SJSA1 (cell line): ENCODE measurements around the gene PGR. TPM values are rescaled to one million over a fixed set of nuclear protein-coding genes. Genes with fewer than 3 reads are reported as not detected.

ENCODE experiments used
- DNase-seq, 2 experiments: peaks; one replicate each; pipeline ENCODE4 v3.0.0-alpha.2; 2015 to 2020; ENCODE audit warnings: low spot score in 2 of 2, low read depth in 1 of 2
- H3K27ac ChIP-seq: fragments of 250-450 bp; sonication (Bioruptor Pico); 2 replicates; pipeline ENCODE4 v1.5.1; 2020; ENCODE audit warnings: mild to moderate bottlenecking, moderate library complexity
- H3K27me3 ChIP-seq: fragments of 250-450 bp; sonication (Bioruptor Pico); replicated peaks from 2 replicates; pipeline ENCODE4 v1.5.1; 2020; ENCODE audit warnings: mild to moderate bottlenecking, moderate library complexity
- H3K36me3 ChIP-seq: fragments of 250-450 bp; sonication (Bioruptor Pico); 2 replicates; pipeline ENCODE4 v1.5.1; 2020; ENCODE audit warnings: mild to moderate bottlenecking
- H3K4me1 ChIP-seq: fragments of 250-450 bp; sonication (Bioruptor Pico); replicated peaks from 2 replicates; pipeline ENCODE4 v1.6.1; 2021; ENCODE audit warnings: mild to moderate bottlenecking
- H3K4me3 ChIP-seq: fragments of 250-450 bp; sonication (Bioruptor Pico); 2 replicates; pipeline ENCODE4 v1.5.1; 2020; ENCODE audit warnings: mild to moderate bottlenecking
- H3K9me3 ChIP-seq: fragments of 250-450 bp; sonication (Bioruptor Pico); replicated peaks from 2 replicates; pipeline ENCODE4 v1.5.1; 2020; ENCODE audit warnings: mild to moderate bottlenecking
- total RNA-seq: library from RNA; depleted of rRNA; stranded (reverse); fragments of >200 nt; shearing (Covaris generic); gene quantifications from 2 replicates; pipeline ENCODE4 v1.2.3, GENCODE V29; 2014; rRNA removed

Gene PGR
- total RNA-seq = not detected in 2 replicates

DNA sequence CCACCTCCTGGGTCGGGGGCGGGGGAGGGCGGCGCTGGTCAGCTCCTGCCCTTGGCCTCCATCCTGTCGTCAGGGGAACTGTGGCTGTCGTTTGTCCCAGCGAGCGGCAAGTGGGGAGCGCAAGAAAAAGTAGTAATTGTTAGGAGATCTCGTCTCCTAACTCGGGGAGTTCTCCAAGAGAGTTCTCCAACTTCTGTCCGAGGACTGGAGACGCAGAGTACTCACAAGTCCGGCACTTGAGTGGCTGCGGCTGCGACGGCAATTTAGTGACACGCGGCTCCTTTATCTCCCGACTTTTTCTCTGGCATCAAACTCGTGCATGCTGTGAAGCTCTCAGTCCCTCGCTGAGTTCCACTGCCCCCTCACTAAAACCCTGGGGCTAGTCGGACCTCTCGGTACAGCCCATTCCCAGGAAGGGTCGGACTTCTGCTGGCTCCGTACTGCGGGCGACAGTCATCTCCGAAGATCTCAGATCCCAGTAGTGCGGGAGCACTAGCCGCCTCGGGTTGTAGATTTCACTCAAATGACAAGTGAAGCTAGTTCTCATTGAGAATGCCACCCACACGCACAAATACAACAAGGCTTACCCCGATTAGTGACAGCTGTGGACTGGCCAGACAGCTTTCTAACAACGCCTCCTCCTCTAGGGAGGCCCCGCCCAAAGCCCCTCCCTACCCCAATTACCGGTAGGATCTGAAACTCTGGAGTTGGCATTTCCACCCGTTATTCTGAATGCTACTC, at the start of gene PGR:
PGR (minus strand) TSS at position 611 of the 741 bp plus-strand sequence. CDS start 743 bp downstream, outside the sequence.
- H3K4me3 ChIP-seq = no peak within 1 kb of the TSS
- H3K27me3 ChIP-seq = peaks cover 37% of the 10 kb centered on the region
- no peaks in the 10 kb centered on the region for H3K36me3 ChIP-seq
- H3K27ac ChIP-seq = no peak within 1 kb of the TSS
- peaks cover 7% of the 10 kb centered on the region; the same call in 1 of the 2 replicates for H3K4me1 ChIP-seq
- no peak for DNase-seq
- H3K9me3 ChIP-seq = no peaks in the 10 kb centered on the region

DNA sequence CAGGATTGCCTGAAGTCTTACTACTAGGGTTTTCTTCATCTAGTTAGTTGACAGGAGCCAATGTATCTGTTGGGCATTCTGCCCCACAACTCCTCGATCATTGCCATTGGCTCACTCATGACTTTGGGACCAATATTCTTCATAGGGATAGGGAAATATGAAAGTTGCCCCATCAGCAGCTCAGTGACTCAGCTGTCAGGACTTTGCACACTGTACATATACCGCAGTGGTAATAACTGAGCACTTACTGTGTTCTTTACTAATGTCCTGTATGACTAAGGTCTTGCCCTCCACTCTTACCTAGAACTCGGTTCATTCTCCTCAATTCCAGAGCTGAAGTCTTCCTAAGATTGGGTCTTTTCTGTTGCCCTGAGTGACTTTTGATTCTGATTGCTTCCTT, 46.8 kb upstream of the PGR start:
- Histone ChIP-seq H3K4me3 (no peak overlapping the region), H3K4me1 (no peaks in the 10 kb centered on the region), H3K27ac (no peak overlapping the region), H3K9me3 (no peaks in the 10 kb centered on the region), H3K27me3 (no peaks in the 10 kb centered on the region), H3K36me3 (no peaks in the 10 kb centered on the region)
- no peak for DNase-seq

GRCh38 chr11:101169944-101170343, 40.3 kb upstream of the PGR start:
- H3K27ac ChIP-seq = no peak overlapping the region
- H3K4me1 ChIP-seq = no peaks in the 10 kb centered on the region
- no peak overlapping the region for H3K4me3 ChIP-seq
- no peaks in the 10 kb centered on the region for H3K27me3 ChIP-seq
- H3K9me3 ChIP-seq = no peaks in the 10 kb centered on the region
- H3K36me3 ChIP-seq = no peaks in the 10 kb centered on the region
- no peak for DNase-seq

DNA sequence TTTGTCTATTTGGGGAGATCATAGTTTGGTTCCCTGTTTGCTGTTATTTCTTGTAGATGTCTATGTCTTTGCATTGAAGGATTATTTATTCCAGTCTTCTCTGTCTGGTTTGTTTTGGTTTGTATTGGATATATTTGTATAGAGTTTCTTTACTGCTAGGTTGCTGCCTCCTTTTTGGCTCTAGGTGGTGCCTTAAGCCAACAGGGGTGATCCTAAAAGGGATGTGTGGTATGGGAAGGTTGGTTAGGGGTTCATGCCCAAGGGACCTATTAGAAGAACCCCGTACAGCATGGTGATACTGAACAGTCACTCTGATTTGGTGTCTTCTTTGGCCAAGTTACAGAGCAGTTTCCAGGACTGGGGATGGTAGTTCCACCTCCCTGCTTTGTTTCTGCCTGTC, 36.4 kb upstream of the PGR start:
- Histone ChIP-seq H3K4me3 (no peak overlapping the region), H3K27me3 (no peaks in the 10 kb centered on the region), H3K27ac (no peak overlapping the region), H3K36me3 (no peaks in the 10 kb centered on the region), H3K4me1 (no peaks in the 10 kb centered on the region), H3K9me3 (no peaks in the 10 kb centered on the region)
- DNase-seq = no peak

DNA sequence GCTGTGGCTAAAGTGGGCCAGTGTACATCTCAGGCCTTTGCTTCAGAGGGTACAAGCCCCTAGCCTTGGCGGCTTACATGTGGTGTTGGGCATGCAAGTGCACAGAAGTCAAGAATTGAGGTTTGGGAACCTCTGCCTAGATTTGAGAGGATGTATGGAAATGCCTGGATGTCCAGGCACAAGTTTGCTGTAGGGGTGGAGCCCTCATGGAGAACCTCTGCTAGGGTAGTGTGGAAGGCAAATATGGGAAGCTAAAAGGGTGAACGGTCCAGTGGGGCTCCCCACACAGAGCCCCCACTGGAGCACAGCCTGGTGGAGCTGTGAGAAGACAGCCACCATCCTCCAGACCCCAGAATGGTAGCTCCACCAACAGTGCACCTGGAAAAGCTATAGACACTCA, 28.5 kb upstream of the PGR start:
- Histone ChIP-seq H3K9me3 (no peaks in the 10 kb centered on the region), H3K4me3 (no peak overlapping the region), H3K36me3 (no peaks in the 10 kb centered on the region), H3K27me3 (no peaks in the 10 kb centered on the region), H3K27ac (no peak overlapping the region), H3K4me1 (no peaks in the 10 kb centered on the region)
- no peak for DNase-seq

DNA sequence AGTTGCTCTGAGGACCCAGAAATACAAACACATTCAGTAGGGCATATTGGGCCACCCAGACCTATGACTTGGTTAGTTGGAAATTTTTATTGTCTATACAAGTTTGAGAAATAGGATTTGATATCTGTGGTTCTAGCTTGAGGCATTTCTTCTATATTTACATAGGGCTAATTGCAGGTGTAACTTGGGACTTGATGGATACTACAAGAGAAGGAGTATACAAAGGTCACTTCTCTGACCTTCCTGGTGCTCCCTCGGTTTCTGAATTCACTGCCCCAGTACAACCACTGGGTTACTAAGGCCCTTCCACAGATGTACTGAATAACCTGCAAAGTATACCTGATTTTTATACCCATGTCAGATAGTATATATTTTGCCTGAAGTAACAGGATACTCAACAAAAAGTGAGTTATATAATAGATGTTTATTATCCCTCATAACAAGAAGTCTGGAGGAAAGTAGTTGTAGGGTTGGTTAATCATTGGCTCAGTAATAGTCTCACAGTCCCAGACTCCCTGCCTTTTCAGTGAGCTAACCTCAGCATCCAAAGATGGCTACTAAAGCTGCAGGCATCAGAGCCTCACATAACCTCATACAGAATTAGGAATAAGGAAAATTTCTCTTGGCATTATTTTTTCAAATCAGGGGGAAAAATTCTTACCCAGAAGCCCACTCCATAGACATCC, 8.8 kb upstream of the PGR start:
- no peaks in the 10 kb centered on the region for H3K9me3 ChIP-seq
- no peaks in the 10 kb centered on the region for H3K4me1 ChIP-seq

GRCh38 chr11:101133190-101133589, 3.6 kb upstream of the PGR start:
- Histone ChIP-seq H3K27ac (no peak overlapping the region), H3K4me1 (no peaks in the 10 kb centered on the region), H3K27me3 (peaks cover 18% of the 10 kb centered on the region), H3K9me3 (no peaks in the 10 kb centered on the region), H3K4me3 (no peak overlapping the region), H3K36me3 (no peaks in the 10 kb centered on the region)
- no peak for DNase-seq

More for the DNA sequence above, 8.8 kb upstream of the PGR start:
- no peak overlapping the region for H3K27ac ChIP-seq
- no peaks in the 10 kb centered on the region for H3K36me3 ChIP-seq
- DNase-seq = no peak
- H3K27me3 ChIP-seq = no peaks in the 10 kb centered on the region
- H3K4me3 ChIP-seq = no peak overlapping the region

- Histone ChIP-seq H3K36me3 (no peaks in the 10 kb centered on the region), H3K4me1 (peaks cover 7% of the 10 kb centered on the region; the same call in 1 of the 2 replicates), H3K27ac (no peak overlapping the region), H3K27me3 (peaks cover 37% of the 10 kb centered on the region), H3K9me3 (no peaks in the 10 kb centered on the region), H3K4me3 (no peak overlapping the region)
- no peak for DNase-seq
These were observed 926 bp downstream of the PGR start for GRCh38 chr11:101128571-101129202.

- Histone ChIP-seq H3K9me3 (no peaks in the 10 kb centered on the region), H3K4me3 (peak overlapping the region; percentile 19; the same call in 1 of the 2 replicates), H3K4me1 (peaks cover 7% of the 10 kb centered on the region; the same call in 1 of the 2 replicates), H3K27ac (no peak overlapping the region), H3K36me3 (no peaks in the 10 kb centered on the region), H3K27me3 (peaks cover 37% of the 10 kb centered on the region)
- DNase-seq = peak in 1 of 2 experiments; percentile 1
These were observed 1.7 kb downstream of the PGR start for GRCh38 chr11:101127699-101128570.

GRCh38 chr11:101127197-101127698, 2.4 kb downstream of the PGR start:
- H3K27ac ChIP-seq = no peak overlapping the region
- peak in 1 of 2 experiments; percentile 14 for DNase-seq
- H3K27me3 ChIP-seq = peaks cover 37% of the 10 kb centered on the region
- peaks cover 7% of the 10 kb centered on the region; the same call in 1 of the 2 replicates for H3K4me1 ChIP-seq
- no peaks in the 10 kb centered on the region for H3K9me3 ChIP-seq
- H3K36me3 ChIP-seq = no peaks in the 10 kb centered on the region
- H3K4me3 ChIP-seq = peak overlapping the region; percentile 19

GRCh38 chr11:101126551-101127196, 2.9 kb downstream of the PGR start:
- DNase-seq = peak in 1 of 2 experiments; percentile 8

DNA sequence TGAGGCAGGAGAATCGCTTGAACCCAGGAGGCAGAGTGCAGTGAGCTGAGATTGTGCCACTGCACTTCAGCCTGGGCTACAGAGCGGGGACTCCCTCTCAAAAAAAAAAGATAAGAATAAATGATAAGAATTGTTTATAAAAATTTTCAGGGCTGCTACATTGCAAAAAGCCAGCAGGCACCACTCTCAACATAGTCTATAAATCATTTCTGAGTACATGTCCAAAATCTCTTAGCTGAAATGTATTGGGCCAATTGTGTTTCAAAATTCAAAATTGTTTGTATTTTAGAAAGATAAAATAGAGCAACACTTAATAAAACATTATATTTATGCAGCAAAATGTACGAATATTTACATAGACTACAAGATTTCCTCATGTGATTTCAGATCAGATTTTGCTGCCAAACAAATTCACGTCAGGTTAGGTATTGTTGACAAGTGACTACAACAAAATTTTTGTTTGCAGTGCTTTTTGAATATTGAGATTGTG, 13.9 kb downstream of the PGR start:
- Histone ChIP-seq H3K4me3 (no peak overlapping the region), H3K36me3 (no peaks in the 10 kb centered on the region), H3K4me1 (no peaks in the 10 kb centered on the region), H3K27ac (no peak overlapping the region), H3K27me3 (no peaks in the 10 kb centered on the region), H3K9me3 (no peaks in the 10 kb centered on the region)
- DNase-seq = no peak

More at GRCh38 chr11:101126551-101127196, 2.9 kb downstream of the PGR start:
- Histone ChIP-seq H3K27me3 (peaks cover 37% of the 10 kb centered on the region), H3K36me3 (no peaks in the 10 kb centered on the region), H3K4me3 (peak overlapping the region; percentile 19), H3K9me3 (no peaks in the 10 kb centered on the region), H3K27ac (no peak overlapping the region), H3K4me1 (peaks cover 7% of the 10 kb centered on the region; the same call in 1 of the 2 replicates)
